Right lobe of liver (tissue), 4 donors: Measurements from ENCODE around the gene TAGLN2.

Experiments used
- POLR2A ChIP-seq: fragments of 450-650 bp; IDR thresholded peaks from one replicate; pipeline ENCODE4 v1.6.1; 2017; ENCODE audit warnings: antibody characterized with exemption, mild to moderate bottlenecking
- TF ChIP-seq, protein P1 (sequence below), 4 donors: fragments of 200-600 bp in 3 of 4; fragments of 450-650 bp in 1 of 4; IDR thresholded peaks; one replicate each; pipeline versions ENCODE4 v1.5.1 to v1.8.0; 2016 to 2022; ENCODE audit warnings: antibody characterized with exemption in 4 of 4, mild to moderate bottlenecking in 2 of 4
- donor health status: DM: no; HTN: no; CAD: no.
- donor health status: DM: no; HTN: no; CAD: no.
- donor health status: DM: no; HTN: yes; CAD: no.

DNA sequence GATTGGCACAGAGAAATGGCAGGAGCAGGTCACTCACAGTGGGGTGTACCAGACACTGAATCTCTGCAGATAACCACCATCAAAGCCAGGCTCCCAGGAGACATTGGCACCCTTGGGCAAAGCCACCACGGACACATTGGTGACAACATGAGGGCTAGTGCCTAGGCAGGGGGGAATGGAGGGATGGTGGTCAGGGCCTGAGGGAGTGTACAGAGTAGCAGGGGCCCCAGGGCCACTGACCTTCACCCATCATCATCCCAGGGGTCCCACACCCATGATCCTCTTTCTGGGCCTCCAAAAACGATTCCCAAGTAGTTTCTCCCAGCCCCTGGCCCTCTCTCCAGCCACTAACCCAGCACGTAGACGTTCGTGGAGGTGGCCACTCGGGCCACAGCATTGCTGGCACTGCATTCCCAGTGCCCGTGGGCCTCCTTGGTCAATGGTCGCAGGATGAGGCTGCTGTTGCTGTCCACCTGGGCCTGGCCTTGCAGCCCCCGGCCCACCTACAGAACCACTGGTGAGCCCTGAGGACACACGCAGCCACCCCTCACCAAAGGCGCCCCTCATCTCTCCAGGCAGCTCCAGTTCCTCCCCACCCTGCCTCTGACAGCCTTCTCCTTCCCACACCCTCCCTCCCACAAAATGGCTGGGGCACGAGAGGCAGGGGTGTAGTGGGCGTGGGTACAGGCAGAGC is 5.9 kb upstream of the TAGLN2 start:
- TF ChIP-seq, protein P1, sequence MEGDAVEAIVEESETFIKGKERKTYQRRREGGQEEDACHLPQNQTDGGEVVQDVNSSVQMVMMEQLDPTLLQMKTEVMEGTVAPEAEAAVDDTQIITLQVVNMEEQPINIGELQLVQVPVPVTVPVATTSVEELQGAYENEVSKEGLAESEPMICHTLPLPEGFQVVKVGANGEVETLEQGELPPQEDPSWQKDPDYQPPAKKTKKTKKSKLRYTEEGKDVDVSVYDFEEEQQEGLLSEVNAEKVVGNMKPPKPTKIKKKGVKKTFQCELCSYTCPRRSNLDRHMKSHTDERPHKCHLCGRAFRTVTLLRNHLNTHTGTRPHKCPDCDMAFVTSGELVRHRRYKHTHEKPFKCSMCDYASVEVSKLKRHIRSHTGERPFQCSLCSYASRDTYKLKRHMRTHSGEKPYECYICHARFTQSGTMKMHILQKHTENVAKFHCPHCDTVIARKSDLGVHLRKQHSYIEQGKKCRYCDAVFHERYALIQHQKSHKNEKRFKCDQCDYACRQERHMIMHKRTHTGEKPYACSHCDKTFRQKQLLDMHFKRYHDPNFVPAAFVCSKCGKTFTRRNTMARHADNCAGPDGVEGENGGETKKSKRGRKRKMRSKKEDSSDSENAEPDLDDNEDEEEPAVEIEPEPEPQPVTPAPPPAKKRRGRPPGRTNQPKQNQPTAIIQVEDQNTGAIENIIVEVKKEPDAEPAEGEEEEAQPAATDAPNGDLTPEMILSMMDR (IDR thresholded peaks at IDR 0.05) = no peak
- no peak for TF ChIP-seq POLR2A
